ENCODE results near the gene COL4A6.

The COL4A6 gene

DNA sequence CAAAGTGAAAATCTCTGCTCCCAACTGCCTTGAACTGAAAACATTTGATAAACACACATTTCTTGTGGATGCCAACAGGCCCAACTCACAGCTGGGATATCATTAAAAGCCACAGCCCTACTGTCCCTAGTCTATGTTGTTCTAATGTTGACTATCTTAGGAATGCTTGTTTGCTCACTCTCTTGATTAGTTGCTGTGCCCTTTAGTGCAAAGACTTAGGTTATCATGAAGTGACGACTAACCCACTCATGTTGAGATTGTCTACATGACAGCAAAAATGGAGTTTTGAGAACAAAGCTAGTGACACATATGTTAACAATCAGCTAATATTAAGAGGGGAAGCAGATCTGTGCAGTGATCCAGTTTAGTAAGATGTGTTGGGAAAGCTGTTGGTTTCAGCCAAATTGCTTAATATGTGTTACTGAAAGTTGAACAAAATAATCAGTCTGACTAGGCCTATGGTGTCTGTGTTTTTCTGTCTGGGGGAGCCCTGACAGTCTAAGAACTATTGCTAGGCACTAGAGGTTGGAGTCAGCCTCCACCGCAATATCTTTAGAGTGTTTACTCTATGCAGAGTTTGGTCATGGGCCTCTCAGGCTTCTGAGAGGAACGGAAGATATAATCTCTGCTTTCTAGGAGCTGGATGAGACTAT lies 221.2 kb downstream of the COL4A6 start:
- no peak for DNase-seq (ENCODE audit: low read depth)

- DNase-seq (ENCODE audit: low read depth), result no peak
These were observed 221.8 kb downstream of the COL4A6 start for GRCh38 chrX:108216405-108216804.

GRCh38 chrX:108211301-108211700 lies 226.9 kb downstream of the COL4A6 start:
- DNase-seq (ENCODE audit: low read depth), result no peak

DNA sequence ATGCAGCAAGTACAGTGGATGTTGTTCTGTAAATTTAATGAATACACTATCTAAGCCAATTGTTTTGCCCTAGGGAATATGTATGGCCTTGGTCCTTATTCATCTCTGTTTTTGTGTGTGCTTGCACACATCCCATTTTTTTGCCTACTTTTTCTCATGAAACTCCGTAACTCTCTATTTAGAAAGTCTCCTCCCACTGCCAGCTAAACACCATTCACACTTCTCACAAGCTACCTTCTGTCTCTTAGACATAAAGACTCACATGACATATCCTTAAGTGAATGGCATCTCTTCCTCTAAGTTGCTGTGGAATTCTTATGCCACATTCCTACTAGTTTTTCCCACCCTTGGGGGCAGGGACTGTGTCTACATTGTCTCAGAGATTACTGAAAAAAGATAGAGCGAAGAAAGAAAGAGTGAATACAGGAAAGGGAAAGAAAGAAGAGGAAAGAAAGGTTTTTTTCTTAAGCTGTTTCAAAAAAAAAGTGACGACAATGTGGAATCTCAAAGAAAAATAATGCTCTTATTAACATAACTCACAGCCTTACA lies 229.1 kb downstream of the COL4A6 start:
- no peak for DNase-seq (ENCODE audit: low read depth)

DNA sequence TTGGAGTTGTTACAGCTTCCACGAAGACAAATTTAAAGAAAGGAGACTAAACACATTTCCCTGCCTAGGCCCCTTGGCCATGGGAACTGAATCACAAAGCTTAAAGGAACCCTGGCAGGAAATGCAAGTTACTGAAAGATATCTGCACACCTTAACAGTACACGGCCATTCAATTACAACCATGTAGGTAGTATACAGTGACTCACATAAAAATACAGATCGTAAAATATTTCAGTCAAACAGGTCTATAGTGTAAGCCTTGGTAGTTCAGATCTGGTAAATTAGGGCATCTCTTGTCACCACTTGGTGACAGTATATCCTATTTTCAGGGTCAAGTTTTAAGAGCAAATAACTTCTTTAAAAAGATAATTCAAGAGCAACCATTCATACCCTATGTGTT lies 234.7 kb downstream of the COL4A6 start:
- no peak for DNase-seq (ENCODE audit: low read depth)

DNA sequence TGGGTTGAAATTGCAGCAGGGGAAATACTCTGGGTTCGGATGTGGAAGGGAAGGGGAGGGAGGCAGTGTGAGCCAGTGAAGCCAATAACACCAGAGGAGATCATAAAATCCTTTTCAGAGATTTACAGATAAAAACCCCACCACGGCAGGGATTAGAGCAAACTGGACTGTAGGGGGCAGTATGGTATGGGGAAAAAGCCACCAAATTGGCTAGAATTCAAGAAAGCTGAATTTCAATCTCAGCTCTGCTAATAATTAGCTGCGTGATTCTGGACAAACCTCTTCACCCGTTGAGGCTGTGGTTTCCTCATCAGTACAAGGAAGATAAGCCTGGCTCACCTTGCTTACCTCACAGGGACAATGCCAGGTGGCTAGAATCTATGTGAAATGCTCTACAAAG lies 238.5 kb downstream of the COL4A6 start:
- DNase-seq (ENCODE audit: low read depth), result no peak

GRCh38 chrX:108199041-108199440 lies 239.2 kb downstream of the COL4A6 start:
- no peak for DNase-seq (ENCODE audit: low read depth)

DNA sequence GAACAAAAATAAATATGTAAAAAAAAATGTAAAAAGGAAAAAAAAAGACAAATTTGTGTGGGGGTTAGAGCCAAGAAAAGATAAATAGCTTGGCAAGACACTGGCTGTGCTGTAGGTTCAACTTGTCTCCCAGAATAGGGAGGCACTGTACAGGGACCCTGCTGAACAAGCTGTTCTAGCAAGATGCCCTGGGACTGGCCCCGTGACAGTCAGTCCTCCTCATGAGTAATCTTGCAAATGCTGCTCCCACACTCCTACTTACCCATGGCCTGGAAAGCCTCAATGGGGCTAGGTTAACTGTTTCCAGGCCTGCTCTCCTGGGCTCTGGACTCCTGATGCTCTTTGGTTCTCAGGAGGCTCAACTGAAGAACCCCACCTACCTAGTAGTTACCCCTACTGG lies 239.8 kb downstream of the COL4A6 start:
- no peak for DNase-seq (ENCODE audit: low read depth)

DNA sequence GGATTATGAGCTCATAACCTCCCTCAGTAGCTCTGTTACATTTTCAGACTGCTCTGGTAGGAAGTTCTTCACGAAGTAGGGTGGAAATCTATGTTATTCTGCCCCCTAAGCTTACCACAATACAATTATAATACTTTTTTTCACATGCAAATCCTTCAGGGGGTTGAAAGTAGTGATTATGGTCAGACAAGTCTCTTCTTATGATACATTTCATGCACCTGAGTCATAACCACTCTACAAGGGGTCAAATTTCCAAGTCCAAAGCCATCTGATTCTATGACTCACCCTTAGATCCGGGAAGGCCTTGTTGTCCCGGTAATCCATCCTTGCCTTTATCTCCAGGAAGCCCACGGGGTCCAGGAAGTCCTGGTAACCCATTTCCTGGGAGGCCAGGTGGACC lies 251.4 kb downstream of the COL4A6 start:
- DNase-seq (ENCODE audit: low read depth), result no peak

DNA sequence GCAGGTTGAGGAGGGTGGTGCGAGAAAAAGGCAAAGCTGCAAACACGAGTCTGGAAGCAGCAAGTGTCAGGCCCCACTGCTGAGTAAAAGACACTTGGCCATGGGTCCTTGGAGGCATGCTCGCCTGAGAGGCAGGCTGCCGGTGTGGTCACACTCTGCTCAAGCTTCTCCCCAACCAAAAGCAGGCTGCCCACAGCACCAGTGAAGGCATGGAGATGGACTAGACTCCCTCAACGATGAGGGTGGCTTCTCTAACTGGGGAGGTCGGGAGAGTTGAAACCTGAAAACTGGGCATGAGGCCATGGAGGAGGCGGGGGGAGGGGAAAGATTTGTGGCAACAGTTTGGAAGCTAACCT lies 260.1 kb downstream of the COL4A6 start:
- DNase-seq (ENCODE audit: low read depth), result no peak

GRCh38 chrX:108177351-108178142 lies 260.7 kb downstream of the COL4A6 start:
- DNase-seq (ENCODE audit: low read depth), result no peak

GRCh38 chrX:108173874-108174273 lies 264.3 kb downstream of the COL4A6 start:
- no peak for DNase-seq (ENCODE audit: low read depth)

DNA sequence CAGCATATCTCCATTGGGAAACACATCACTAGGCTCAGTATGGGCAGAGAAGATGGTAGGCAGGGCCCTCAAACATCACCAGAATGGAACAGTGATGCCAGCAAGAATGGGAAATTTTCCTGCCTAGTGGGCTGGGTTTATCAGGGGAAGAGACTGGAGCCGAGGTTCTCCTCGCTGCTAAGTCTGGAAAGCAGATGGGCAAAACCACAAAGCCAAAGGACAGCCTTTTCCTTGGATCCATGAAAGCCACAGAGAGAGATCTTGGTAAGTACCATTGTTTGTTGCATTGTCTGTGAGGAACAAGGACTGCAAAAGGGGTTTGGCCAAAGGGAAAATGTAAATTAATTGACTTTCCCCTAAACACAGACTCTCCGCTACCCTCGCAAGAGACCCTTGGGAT lies 266.6 kb downstream of the COL4A6 start:
- no peak for DNase-seq (ENCODE audit: low read depth)

DNA sequence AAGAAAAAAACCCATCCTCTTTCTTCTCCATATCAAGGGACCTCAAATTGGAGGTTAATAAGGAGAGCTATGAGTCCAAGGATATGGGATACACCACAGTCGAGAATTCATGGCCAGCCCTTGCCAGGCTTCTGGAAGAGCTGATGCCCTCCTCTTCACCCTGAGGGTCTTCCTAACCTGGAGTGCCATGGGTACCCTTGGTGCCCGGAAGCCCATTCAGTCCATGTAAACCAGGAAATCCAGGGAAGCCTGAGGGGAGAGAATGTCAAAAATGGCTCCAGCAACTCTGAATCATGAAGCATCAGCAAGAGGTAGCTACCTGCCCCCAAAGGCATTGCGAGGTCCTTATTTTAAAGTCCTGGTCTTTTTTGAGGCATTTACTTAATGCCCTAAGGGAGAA lies 268.5 kb downstream of the COL4A6 start:
- no peak for DNase-seq (ENCODE audit: low read depth)

GRCh38 chrX:108168961-108169740 lies 269.1 kb downstream of the COL4A6 start:
- no peak for DNase-seq (ENCODE audit: low read depth)

GRCh38 chrX:108167211-108167872 lies 270.9 kb downstream of the COL4A6 start:
- DNase-seq (ENCODE audit: low read depth), result no peak

- DNase-seq (ENCODE audit: low read depth), result no peak
These were observed 272.7 kb downstream of the COL4A6 start for GRCh38 chrX:108165383-108166111.

- no peak for DNase-seq (ENCODE audit: low read depth)
These were observed 274.7 kb downstream of the COL4A6 start for GRCh38 chrX:108163333-108164082.

DNA sequence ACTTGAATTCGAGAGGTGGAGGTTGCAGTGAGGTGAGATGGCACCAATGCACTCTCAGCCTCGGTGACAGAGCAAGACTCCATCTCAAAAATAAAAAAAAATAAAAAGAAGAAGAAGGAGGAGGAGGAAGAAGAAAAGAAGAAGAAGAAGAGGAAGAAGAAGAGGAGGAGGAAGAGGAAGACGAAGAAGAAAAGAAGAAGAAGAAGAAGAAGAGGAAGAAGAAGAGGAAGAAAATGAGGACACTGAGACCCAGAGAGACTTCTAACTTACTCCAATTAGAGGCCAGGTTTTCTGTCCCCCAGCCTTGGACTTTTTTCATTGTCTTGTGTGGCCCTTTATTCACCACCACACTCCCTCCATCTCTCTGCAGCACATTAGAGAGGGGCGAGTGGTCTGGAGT lies 276.0 kb downstream of the COL4A6 start:
- DNase-seq (ENCODE audit: low read depth), result no peak

DNA sequence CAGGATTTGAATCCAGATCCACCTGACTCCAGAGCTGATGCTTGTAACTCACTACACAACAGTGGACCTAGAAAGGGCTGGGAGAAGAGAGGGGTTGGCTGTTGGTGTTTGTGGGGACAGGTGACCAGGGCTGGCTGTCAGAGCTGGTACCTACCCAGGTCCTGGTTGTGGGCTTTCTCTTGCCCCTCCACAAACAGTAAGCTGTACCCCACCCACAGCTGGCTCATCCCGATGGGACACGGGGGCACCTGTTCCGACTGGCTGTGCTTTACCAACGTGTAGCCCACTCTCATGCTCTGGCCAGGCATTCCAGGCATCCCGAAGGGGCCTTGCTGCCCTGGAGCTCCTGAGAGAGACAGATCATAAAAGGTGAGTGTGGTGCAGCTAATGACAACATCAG lies 277.9 kb downstream of the COL4A6 start:
- no peak for DNase-seq (ENCODE audit: low read depth)

Data from activated T-cell treated with anti-CD3 and anti-CD28 coated beads for 1 hour (primary cell).